Heart left ventricle (tissue), 13 donors: ENCODE data around the gene SPECC1L.

Source experiments
- CTCF ChIP-seq, 12 donors: fragments of 200-600 bp; sonication (generic) in 4 of 12; IDR thresholded peaks; one replicate each; pipeline versions ENCODE4 v1.5.0 to v1.8.0; 2018 to 2022; ENCODE audit warnings: antibody characterized with exemption in 12 of 12, mild to moderate bottlenecking in 5 of 12
- POLR2A ChIP-seq, 2 donors: fragments of 450-650 bp; IDR thresholded peaks; one replicate each; pipeline ENCODE4 v1.6.1; 2017; ENCODE audit warnings: antibody characterized with exemption in 2 of 2, mild to moderate bottlenecking in 2 of 2, moderate library complexity in 2 of 2
- donor health status: ischemic (EF 13 %, LVEDD 7.1; RV severe dilation, severe dysfunction).
- donor health status: DM: no; HTN: yes; CAD: no.
- donor health status: DM: no; HTN: no; CAD: no.
- donor health status: ischemic (EF 25% LVEDD 6.9; RV normal size, moderate dysfunction).
- donor health status: ischemic (EF 25% LVEDD 5.7; RV mildly dilated, moderate dysfunction).
- donor health status: ischemic (EF 35%, LVEDD 5.7; RV mildly dilated, moderate dysfunction).
- donor health status: nonischemic (EF 11% LVEDD 7.7; RV severe dilation, severe dysfunction).
- donor health status: DM: yes; HTN: yes; CAD: no.
- donor health status: PGD.
- donor health status: ischemic (EF 29% LVEDD 5.4; RV normal size, mild dysfunction).
- donor health status: nonischemic (EF 23%, LVEDD 6.1; RV moderate dilation, normal function).

- no peak for TF ChIP-seq CTCF (IDR thresholded peaks at IDR 0.05)
- TF ChIP-seq POLR2A (IDR thresholded peaks at IDR 0.05) = no peak
These were observed 44.8 kb downstream of the SPECC1L start for GRCh38 chr22:24315367-24315966.
